Upper lobe of left lung (tissue), 4 donors: ENCODE results near the gene CPA1.

Source experiments
- EP300 ChIP-seq, 4 donors: sonication (generic); formaldehyde crosslinking; IDR thresholded peaks; one replicate each; pipeline ENCODE4 v1.5.1; 2017; ENCODE audit warnings: antibody characterized with exemption in 4 of 4, control low read depth in 2 of 4
- POLR2A ChIP-seq, 4 donors: fragments of 450-650 bp; IDR thresholded peaks; one replicate each; pipeline ENCODE4 v1.5.1; 2016 to 2017; ENCODE audit warnings: antibody characterized with exemption in 4 of 4, mild to moderate bottlenecking in 2 of 4
- POLR2AphosphoS5 ChIP-seq, 2 donors: sonication (generic); formaldehyde crosslinking; IDR thresholded peaks; one replicate each; pipeline ENCODE4 v1.5.1; 2017; ENCODE audit warnings: antibody characterized with exemption in 2 of 2
- TF ChIP-seq, protein P1 (sequence below), 6 experiments: fragments of 450-650 bp in 4 of 6; fragments of 200-600 bp in 2 of 6; sonication (generic) in 2 of 6; IDR thresholded peaks; one replicate each; pipeline ENCODE4 v1.5.1; 2016 to 2019; ENCODE audit warnings: antibody characterized with exemption in 6 of 6

DNA sequence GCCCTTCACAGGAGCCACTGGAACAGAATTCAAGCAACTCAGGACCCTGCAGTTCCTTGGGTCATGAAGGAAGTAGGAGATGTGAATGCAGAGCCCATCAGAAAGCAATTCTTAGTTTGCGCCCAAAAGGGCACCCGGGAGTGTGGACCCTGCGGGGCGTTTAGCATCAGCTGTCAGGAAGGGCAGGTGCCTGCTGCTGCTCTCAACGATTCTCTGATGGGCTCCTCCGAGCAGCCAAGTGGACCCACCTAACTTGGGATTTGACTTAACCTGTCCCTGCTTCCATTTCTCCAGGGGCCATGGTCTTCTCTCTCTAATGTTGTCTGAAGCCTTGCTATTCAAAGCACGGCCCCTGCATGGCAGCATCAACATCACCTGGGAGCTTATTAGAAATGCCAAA is 18.6 kb upstream of the CPA1 start:
- no peak for TF ChIP-seq POLR2A (IDR thresholded peaks at IDR 0.05)
- TF ChIP-seq POLR2AphosphoS5 (IDR thresholded peaks at IDR 0.05) = no peak
- TF ChIP-seq, protein P1, sequence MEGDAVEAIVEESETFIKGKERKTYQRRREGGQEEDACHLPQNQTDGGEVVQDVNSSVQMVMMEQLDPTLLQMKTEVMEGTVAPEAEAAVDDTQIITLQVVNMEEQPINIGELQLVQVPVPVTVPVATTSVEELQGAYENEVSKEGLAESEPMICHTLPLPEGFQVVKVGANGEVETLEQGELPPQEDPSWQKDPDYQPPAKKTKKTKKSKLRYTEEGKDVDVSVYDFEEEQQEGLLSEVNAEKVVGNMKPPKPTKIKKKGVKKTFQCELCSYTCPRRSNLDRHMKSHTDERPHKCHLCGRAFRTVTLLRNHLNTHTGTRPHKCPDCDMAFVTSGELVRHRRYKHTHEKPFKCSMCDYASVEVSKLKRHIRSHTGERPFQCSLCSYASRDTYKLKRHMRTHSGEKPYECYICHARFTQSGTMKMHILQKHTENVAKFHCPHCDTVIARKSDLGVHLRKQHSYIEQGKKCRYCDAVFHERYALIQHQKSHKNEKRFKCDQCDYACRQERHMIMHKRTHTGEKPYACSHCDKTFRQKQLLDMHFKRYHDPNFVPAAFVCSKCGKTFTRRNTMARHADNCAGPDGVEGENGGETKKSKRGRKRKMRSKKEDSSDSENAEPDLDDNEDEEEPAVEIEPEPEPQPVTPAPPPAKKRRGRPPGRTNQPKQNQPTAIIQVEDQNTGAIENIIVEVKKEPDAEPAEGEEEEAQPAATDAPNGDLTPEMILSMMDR (IDR thresholded peaks at IDR 0.05) = no peak
- no peak for TF ChIP-seq EP300 (IDR thresholded peaks at IDR 0.05)
